Measurements from ENCODE around the gene COL1A2. TPM values are rescaled to one million over a fixed set of nuclear protein-coding genes. Genes with fewer than 3 reads are reported as not detected.

COL1A2 gene
- total RNA-seq, 1 experiment from 2014 or later = 81.2 TPM

DNA sequence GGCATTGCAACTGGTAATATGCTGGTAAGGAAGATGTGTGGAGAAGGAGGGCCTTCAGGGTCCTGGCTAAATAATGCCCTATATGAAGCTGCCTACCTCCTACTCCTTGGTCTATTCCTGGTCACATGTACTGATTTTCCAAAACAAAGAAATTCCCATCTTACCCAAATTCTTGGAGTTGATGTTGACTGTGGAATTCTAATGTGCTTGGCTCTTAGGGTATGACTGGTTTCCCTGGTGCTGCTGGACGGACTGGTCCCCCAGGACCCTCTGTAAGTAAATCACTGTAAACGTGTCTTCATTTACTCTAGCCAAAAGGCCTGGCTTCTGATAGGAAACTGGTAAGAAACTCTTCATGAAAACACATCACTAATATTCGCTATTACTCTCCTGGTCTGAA, 27.0 kb downstream of the COL1A2 start (continued):
- TF ChIP-seq, protein P1, sequence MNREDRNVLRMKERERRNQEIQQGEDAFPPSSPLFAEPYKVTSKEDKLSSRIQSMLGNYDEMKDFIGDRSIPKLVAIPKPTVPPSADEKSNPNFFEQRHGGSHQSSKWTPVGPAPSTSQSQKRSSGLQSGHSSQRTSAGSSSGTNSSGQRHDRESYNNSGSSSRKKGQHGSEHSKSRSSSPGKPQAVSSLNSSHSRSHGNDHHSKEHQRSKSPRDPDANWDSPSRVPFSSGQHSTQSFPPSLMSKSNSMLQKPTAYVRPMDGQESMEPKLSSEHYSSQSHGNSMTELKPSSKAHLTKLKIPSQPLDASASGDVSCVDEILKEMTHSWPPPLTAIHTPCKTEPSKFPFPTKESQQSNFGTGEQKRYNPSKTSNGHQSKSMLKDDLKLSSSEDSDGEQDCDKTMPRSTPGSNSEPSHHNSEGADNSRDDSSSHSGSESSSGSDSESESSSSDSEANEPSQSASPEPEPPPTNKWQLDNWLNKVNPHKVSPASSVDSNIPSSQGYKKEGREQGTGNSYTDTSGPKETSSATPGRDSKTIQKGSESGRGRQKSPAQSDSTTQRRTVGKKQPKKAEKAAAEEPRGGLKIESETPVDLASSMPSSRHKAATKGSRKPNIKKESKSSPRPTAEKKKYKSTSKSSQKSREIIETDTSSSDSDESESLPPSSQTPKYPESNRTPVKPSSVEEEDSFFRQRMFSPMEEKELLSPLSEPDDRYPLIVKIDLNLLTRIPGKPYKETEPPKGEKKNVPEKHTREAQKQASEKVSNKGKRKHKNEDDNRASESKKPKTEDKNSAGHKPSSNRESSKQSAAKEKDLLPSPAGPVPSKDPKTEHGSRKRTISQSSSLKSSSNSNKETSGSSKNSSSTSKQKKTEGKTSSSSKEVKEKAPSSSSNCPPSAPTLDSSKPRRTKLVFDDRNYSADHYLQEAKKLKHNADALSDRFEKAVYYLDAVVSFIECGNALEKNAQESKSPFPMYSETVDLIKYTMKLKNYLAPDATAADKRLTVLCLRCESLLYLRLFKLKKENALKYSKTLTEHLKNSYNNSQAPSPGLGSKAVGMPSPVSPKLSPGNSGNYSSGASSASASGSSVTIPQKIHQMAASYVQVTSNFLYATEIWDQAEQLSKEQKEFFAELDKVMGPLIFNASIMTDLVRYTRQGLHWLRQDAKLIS (CRISPR knock-in tag; IDR thresholded peaks at IDR 0.05; ENCODE audit: borderline replicate concordance) = no peak
- TF ChIP-seq GRHL2 (CRISPR knock-in tag; IDR thresholded peaks at IDR 0.05; ENCODE audit: insufficient replicate concordance, severe bottlenecking) (no peak), ETV6 (CRISPR knock-in tag; IDR thresholded peaks at IDR 0.05) (no peak), SP1 (CRISPR knock-in tag; conservative IDR thresholded peaks at IDR 0.05) (no peak), FOXK1 (CRISPR knock-in tag; IDR thresholded peaks at IDR 0.05) (no peak), NFATC4 (CRISPR knock-in tag; IDR thresholded peaks at IDR 0.05) (no peak), ZNF138 (CRISPR knock-in tag; conservative IDR thresholded peaks at IDR 0.05) (no peak)
- TF ChIP-seq, protein P2, sequence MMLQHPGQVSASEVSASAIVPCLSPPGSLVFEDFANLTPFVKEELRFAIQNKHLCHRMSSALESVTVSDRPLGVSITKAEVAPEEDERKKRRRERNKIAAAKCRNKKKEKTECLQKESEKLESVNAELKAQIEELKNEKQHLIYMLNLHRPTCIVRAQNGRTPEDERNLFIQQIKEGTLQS (CRISPR knock-in tag; conservative IDR thresholded peaks at IDR 0.05) = no peak
- TF ChIP-seq, protein P3, sequence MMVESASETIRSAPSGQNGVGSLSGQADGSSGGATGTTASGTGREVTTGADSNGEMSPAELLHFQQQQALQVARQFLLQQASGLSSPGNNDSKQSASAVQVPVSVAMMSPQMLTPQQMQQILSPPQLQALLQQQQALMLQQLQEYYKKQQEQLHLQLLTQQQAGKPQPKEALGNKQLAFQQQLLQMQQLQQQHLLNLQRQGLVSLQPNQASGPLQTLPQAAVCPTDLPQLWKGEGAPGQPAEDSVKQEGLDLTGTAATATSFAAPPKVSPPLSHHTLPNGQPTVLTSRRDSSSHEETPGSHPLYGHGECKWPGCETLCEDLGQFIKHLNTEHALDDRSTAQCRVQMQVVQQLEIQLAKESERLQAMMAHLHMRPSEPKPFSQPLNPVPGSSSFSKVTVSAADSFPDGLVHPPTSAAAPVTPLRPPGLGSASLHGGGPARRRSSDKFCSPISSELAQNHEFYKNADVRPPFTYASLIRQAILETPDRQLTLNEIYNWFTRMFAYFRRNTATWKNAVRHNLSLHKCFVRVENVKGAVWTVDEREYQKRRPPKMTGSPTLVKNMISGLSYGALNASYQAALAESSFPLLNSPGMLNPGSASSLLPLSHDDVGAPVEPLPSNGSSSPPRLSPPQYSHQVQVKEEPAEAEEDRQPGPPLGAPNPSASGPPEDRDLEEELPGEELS (CRISPR knock-in tag; IDR thresholded peaks at IDR 0.05) = no peak

DNA sequence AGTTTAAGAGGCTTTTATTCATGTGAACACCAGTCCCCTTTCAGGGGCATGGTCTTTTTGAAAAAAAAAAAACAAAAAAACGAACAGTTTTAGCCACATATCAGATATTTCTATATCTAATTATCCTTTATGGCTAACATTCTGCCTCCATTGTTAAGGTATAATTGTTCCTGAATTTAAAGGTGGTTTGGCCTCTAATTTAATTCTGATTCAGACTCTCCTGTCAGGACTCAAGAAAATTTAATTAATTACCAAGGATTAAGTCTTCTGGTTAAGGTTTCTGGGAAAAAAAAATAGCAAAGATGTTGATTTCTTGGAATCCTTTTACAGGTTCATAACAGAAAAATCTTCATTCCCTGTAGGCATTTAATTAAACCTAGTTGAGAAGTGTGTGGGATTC, 27.4 kb downstream of the COL1A2 start:
- H3K36me3 Mint-ChIP-seq = peaks cover 78% of the 10 kb centered on the region
- no peaks in the 10 kb centered on the region for H3K4me1 Mint-ChIP-seq
- DNase-seq (ENCODE audit: low spot score) (no peak), ATAC-seq (no peak)
- ChIA-PET CTCF (no interaction called here), POLR2A (no interaction called here)
- H3K9me3 Mint-ChIP-seq = no peaks in the 10 kb centered on the region
- H3K27ac Mint-ChIP-seq = no peak overlapping the region
- H3K27me3 Mint-ChIP-seq (ENCODE audit: low read depth) = no peaks in the 10 kb centered on the region
- H3K4me3 Mint-ChIP-seq = no peak overlapping the region
- TF ChIP-seq, protein P4, sequence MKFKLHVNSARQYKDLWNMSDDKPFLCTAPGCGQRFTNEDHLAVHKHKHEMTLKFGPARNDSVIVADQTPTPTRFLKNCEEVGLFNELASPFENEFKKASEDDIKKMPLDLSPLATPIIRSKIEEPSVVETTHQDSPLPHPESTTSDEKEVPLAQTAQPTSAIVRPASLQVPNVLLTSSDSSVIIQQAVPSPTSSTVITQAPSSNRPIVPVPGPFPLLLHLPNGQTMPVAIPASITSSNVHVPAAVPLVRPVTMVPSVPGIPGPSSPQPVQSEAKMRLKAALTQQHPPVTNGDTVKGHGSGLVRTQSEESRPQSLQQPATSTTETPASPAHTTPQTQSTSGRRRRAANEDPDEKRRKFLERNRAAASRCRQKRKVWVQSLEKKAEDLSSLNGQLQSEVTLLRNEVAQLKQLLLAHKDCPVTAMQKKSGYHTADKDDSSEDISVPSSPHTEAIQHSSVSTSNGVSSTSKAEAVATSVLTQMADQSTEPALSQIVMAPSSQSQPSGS (CRISPR knock-in tag; IDR thresholded peaks at IDR 0.05; ENCODE audit: borderline replicate concordance, low read depth) = no peak
- TF ChIP-seq ETV6 (CRISPR knock-in tag; IDR thresholded peaks at IDR 0.05) (no peak), OVOL2 (CRISPR knock-in tag; IDR thresholded peaks at IDR 0.05; ENCODE audit: borderline replicate concordance) (no peak), ZNF138 (CRISPR knock-in tag; conservative IDR thresholded peaks at IDR 0.05) (no peak), RELA (CRISPR knock-in tag; IDR thresholded peaks at IDR 0.05; ENCODE audit: borderline replicate concordance) (no peak), HMGA2 (CRISPR knock-in tag; IDR thresholded peaks at IDR 0.05) (no peak), TCF7 (CRISPR knock-in tag; IDR thresholded peaks at IDR 0.05; ENCODE audit: low read depth) (no peak)
- TF ChIP-seq, protein P5, sequence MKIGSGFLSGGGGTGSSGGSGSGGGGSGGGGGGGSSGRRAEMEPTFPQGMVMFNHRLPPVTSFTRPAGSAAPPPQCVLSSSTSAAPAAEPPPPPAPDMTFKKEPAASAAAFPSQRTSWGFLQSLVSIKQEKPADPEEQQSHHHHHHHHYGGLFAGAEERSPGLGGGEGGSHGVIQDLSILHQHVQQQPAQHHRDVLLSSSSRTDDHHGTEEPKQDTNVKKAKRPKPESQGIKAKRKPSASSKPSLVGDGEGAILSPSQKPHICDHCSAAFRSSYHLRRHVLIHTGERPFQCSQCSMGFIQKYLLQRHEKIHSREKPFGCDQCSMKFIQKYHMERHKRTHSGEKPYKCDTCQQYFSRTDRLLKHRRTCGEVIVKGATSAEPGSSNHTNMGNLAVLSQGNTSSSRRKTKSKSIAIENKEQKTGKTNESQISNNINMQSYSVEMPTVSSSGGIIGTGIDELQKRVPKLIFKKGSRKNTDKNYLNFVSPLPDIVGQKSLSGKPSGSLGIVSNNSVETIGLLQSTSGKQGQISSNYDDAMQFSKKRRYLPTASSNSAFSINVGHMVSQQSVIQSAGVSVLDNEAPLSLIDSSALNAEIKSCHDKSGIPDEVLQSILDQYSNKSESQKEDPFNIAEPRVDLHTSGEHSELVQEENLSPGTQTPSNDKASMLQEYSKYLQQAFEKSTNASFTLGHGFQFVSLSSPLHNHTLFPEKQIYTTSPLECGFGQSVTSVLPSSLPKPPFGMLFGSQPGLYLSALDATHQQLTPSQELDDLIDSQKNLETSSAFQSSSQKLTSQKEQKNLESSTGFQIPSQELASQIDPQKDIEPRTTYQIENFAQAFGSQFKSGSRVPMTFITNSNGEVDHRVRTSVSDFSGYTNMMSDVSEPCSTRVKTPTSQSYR (CRISPR knock-in tag; IDR thresholded peaks at IDR 0.05) = no peak
- TF ChIP-seq, protein P6, sequence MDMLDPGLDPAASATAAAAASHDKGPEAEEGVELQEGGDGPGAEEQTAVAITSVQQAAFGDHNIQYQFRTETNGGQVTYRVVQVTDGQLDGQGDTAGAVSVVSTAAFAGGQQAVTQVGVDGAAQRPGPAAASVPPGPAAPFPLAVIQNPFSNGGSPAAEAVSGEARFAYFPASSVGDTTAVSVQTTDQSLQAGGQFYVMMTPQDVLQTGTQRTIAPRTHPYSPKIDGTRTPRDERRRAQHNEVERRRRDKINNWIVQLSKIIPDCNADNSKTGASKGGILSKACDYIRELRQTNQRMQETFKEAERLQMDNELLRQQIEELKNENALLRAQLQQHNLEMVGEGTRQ (CRISPR knock-in tag; IDR thresholded peaks at IDR 0.05) = no peak
- TF ChIP-seq, protein P7, sequence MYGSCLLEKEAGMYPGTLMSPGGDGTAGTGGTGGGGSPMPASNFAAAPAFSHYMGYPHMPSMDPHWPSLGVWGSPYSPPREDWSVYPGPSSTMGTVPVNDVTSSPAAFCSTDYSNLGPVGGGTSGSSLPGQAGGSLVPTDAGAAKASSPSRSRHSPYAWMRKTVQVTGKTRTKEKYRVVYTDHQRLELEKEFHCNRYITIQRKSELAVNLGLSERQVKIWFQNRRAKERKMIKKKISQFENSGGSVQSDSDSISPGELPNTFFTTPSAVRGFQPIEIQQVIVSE (CRISPR knock-in tag; IDR thresholded peaks at IDR 0.05; ENCODE audit: borderline replicate concordance) = no peak

Measured in WTC11 (cell line).